Transverse colon (tissue), 4 donors: ENCODE measurements around the gene FLACC1. TPM values are rescaled to one million over a fixed set of nuclear protein-coding genes. Genes with fewer than 3 reads are reported as not detected.

ENCODE experiments used
- DNase-seq: peaks from one replicate; pipeline ENCODE4 v3.0.0-alpha.2; 2019
- H3K27ac ChIP-seq, 4 donors: fragments of 200-600 bp; sonication (generic); 2 replicates each; pipeline ENCODE4 v1.5.1; 2016 to 2018; ENCODE audit warnings: inconsistent platforms in 4 of 4
- H3K27me3 ChIP-seq: fragments of 200-600 bp; sonication (generic); 2 replicates; pipeline ENCODE4 v1.5.1; 2017; ENCODE audit warnings: inconsistent platforms
- H3K36me3 ChIP-seq, 4 donors: fragments of 200-600 bp; sonication (generic); 2 replicates each; pipeline ENCODE4 v1.5.1; 2017 to 2019; ENCODE audit warnings: inconsistent platforms in 4 of 4
- H3K4me1 ChIP-seq, 4 donors: fragments of 200-600 bp; sonication (generic); 2 replicates each; pipeline ENCODE4 v1.5.1; 2017 to 2020; ENCODE audit warnings: inconsistent platforms in 4 of 4
- H3K4me3 ChIP-seq, 4 donors: fragments of 200-600 bp; sonication (generic); 1 replicate in 1 of 4; 2 replicates in 3 of 4; pipeline versions ENCODE4 v1.5.1 to v1.6.1; 2017 to 2019; ENCODE audit warnings: inconsistent platforms in 4 of 4
- H3K9me3 ChIP-seq, 2 donors: fragments of 200-600 bp; sonication (generic); 2 replicates each; pipeline ENCODE4 v1.5.1; 2017 to 2019; ENCODE audit warnings: inconsistent platforms in 2 of 2
- CTCF ChIP-seq, 5 experiments: fragments of 200-600 bp in 3 of 5; fragments of 450-650 bp in 2 of 5; sonication (generic) in 3 of 5; IDR thresholded peaks; 1 replicate in 2 of 5; 2 replicates in 3 of 5; pipeline ENCODE4 v1.5.1; 2016 to 2017; ENCODE audit warnings: antibody characterized with exemption in 5 of 5, inconsistent platforms in 3 of 5, mild to moderate bottlenecking in 2 of 5, moderate library complexity in 1 of 5
- EP300 ChIP-seq: sonication (generic); formaldehyde crosslinking; IDR thresholded peaks from one replicate; pipeline ENCODE4 v1.6.1; 2017; ENCODE audit warnings: antibody characterized with exemption, low read depth
- POLR2A ChIP-seq: fragments of 450-650 bp; IDR thresholded peaks from one replicate; pipeline ENCODE4 v1.6.1; 2016; ENCODE audit warnings: antibody characterized with exemption, mild to moderate bottlenecking, moderate library complexity
- POLR2AphosphoS5 ChIP-seq, 3 donors: sonication (generic); formaldehyde crosslinking; IDR thresholded peaks; one replicate each; pipeline ENCODE4 v1.6.1; 2016; ENCODE audit warnings: antibody characterized with exemption in 3 of 3
- WGBS, 2 donors: methylation state at CpG; one replicate each; pipeline ENCODE4 v1.1.5; 2018; ENCODE audit warnings: low coverage in 1 of 2; 5-methylcytosine and 5-hydroxymethylcytosine counted together
- in situ Hi-C, 4 donors: fragments of 200-750 bp; cut with MboI; loops; one replicate each; pipeline versions ENCODE4 v1.15.0 to v1.15.1; 2017; ENCODE audit warnings: low sequenced_read_pairs in 3 of 4, low pct_ligation_motif_present in 1 of 4, low pct_unique_long_range_greater_than_20kb in 1 of 4
- intact Hi-C: fragments of 100-400 bp; cut with DNase I; formaldehyde crosslinking; loops from one replicate; pipeline ENCODE4 v1.15.1; 2023; ENCODE audit warnings: low total_unique reads
- total RNA-seq, 4 donors: library from RNA; depleted of rRNA; stranded (reverse); fragments of >200 nt; gene quantifications; one replicate each; pipeline ENCODE4 v1.1.0, GENCODE V29; 2016

The FLACC1 gene
- total RNA-seq, 4 donors from 2014 or later: 1.6 to 5.2 (median 4.3) TPM; not detected in 1

GRCh38 chr2:201285499-201285898 lies 71.6 kb downstream of the FLACC1 start:
- H3K4me3 ChIP-seq: no peak overlapping the region
- H3K27ac ChIP-seq: no peak overlapping the region
- H3K4me1 ChIP-seq: no peaks in the 10 kb centered on the region
- H3K36me3 ChIP-seq: peaks cover 0 to 43% (median 16%) of the 10 kb centered on the region in 4 donors
- no peak for DNase-seq
- in situ Hi-C loops: no loop called here
- H3K9me3 ChIP-seq: peaks cover 0 to 3% of the 10 kb centered on the region in 2 donors
- 95 to 100% methylated on average over 1 of the region's 1 CpG for WGBS, 2 donors
- H3K27me3 ChIP-seq: no peaks in the 10 kb centered on the region
- TF ChIP-seq POLR2AphosphoS5 (IDR thresholded peaks at IDR 0.05) (no peak), EP300 (no peak), POLR2A (no peak), CTCF (IDR thresholded peaks at IDR 0.05) (no peak)
- intact Hi-C loops: no loop called here

GRCh38 chr2:201280191-201281040 lies 76.7 kb downstream of the FLACC1 start:
- H3K9me3 ChIP-seq: no peaks in the 10 kb centered on the region
- no peak for DNase-seq
- H3K4me1 ChIP-seq: peaks cover 0 to 4% (median 0%) of the 10 kb centered on the region in 4 donors
- H3K27me3 ChIP-seq: no peaks in the 10 kb centered on the region
- intact Hi-C loops: no loop called here
- H3K27ac ChIP-seq: no peak overlapping the region
- TF ChIP-seq POLR2AphosphoS5 (IDR thresholded peaks at IDR 0.05): no peak
- TF ChIP-seq POLR2A: no peak
- no peak for TF ChIP-seq CTCF (IDR thresholded peaks at IDR 0.05)
- no peak for TF ChIP-seq EP300
- 90 to 94% methylated on average over 3 of the region's 3 CpGs for WGBS, 2 donors
- in situ Hi-C loops: no loop called here
- H3K4me3 ChIP-seq: no peak overlapping the region
- H3K36me3 ChIP-seq: peaks cover 0 to 26% (median 10%) of the 10 kb centered on the region in 4 donors

- WGBS, 2 donors: 40 to 76% methylated on average over 1 of the region's 1 CpG
- Histone ChIP-seq H3K9me3 (no peaks in the 10 kb centered on the region), H3K36me3 (peaks cover 0 to 33% (median 16%) of the 10 kb centered on the region in 4 donors)
Observed at GRCh38 chr2:201279079-201279478, 78.1 kb downstream of the FLACC1 start.

More at GRCh38 chr2:201279079-201279478, 78.1 kb downstream of the FLACC1 start:
- H3K27ac ChIP-seq: no peak overlapping the region
- no peak for DNase-seq
- TF ChIP-seq CTCF (IDR thresholded peaks at IDR 0.05): no peak
- TF ChIP-seq POLR2AphosphoS5 (IDR thresholded peaks at IDR 0.05): no peak
- no peak for TF ChIP-seq EP300
- TF ChIP-seq POLR2A: no peak
- in situ Hi-C loops (no loop called here), intact Hi-C loops (loop anchor here (10.0 kb wide), 1 partner anchor 196 kb away; no protein-coding TSS in a partner anchor)
- H3K4me3 ChIP-seq: no peak overlapping the region
- H3K4me1 ChIP-seq: peaks cover 0 to 4% (median 0%) of the 10 kb centered on the region in 4 donors
- H3K27me3 ChIP-seq: no peaks in the 10 kb centered on the region
